Measurements from ENCODE around the gene PTGS2. TPM values are rescaled to one million over a fixed set of nuclear protein-coding genes. Genes with fewer than 3 reads are reported as not detected.

Gene PTGS2
- total RNA-seq, 1 experiment from 2014 or later: 0.37 TPM

DNA sequence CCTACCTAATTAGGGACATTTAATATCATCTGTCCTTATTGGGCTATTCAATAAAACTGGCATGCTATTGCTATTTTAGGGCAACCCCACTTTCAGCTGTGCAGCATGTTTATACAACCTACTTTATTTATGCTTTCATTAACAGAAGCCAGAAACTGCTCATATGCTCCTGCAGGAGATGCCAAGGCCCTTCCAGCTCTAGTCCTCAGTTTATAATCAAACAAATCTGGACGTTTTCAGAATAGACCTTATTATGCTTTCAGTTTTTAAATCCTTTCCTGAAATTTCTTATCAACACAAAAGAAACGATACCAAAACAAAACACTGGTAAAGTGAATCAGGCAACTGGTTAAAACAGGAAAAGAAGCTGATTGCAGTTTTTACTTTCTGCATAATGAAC is 53.2 kb downstream of the PTGS2 start:
- Mint-ChIP-seq H3K4me1 (peaks cover 2% of the 10 kb centered on the region in 2 experiments; a peak in 1 of 4 replicates), H3K27me3 (ENCODE audit: low read depth) (no peaks in the 10 kb centered on the region), H3K36me3 (ENCODE audit: insufficient read depth in 1 of 3, low read depth in 3 of 3) (no peaks in the 10 kb centered on the region), H3K27ac (no peak overlapping the region), H3K9me3 (no peaks in the 10 kb centered on the region), H3K4me3 (no peak overlapping the region)
- Histone ChIP-seq H2BK120ac (ENCODE audit: low read depth, low read length, poor library complexity, severe bottlenecking) (no peak overlapping the region), H4K5ac (ENCODE audit: insufficient read length, low read depth, low read length) (no peak overlapping the region), H2BK12ac (ENCODE audit: insufficient read length, low read depth, low read length) (no peak overlapping the region), H3K18ac (ENCODE audit: insufficient read length, low read depth, low read length) (no peak overlapping the region), H3K9me3 (ENCODE audit: control insufficient read depth, low read depth, low read length) (no peaks in the 10 kb centered on the region), H3K56ac (ENCODE audit: insufficient read length, low read depth, low read length) (no peak overlapping the region), H2BK5ac (ENCODE audit: insufficient read length, low read length) (no peak overlapping the region), H2AK5ac (ENCODE audit: insufficient read length, low read length) (no peak overlapping the region), H4K20me1 (ENCODE audit: control insufficient read depth, insufficient read depth, insufficient read length) (no peaks in the 10 kb centered on the region), H2BK15ac (ENCODE audit: low read depth, low read length) (no peak overlapping the region), H3K27me3 (ENCODE audit: insufficient read depth, low read length) (no peaks in the 10 kb centered on the region), H3K79me2 (ENCODE audit: insufficient read depth, low read length) (no peaks in the 10 kb centered on the region), H3K9ac (ENCODE audit: extremely low read depth, insufficient read length, low read length) (no peak overlapping the region), H4K91ac (ENCODE audit: insufficient read length, low read depth, low read length) (no peak overlapping the region), H3K27ac (ENCODE audit: insufficient read length, low read depth, low read length) (no peak overlapping the region), H3K4me1 (ENCODE audit: insufficient read depth, low read length) (no peaks in the 10 kb centered on the region), H3K23me2 (ENCODE audit: insufficient read length, low read depth, low read length, poor library complexity, severe bottlenecking) (no peaks in the 10 kb centered on the region), H3K23ac (ENCODE audit: insufficient read length, low read depth, low read length) (no peak overlapping the region), H4K8ac (replicated peaks; ENCODE audit: insufficient read length, low read depth, low read length) (no peak overlapping the region), H3K14ac (ENCODE audit: insufficient read depth, low read length) (no peak overlapping the region), H2BK20ac (ENCODE audit: low read depth, low read length, poor library complexity, severe bottlenecking) (no peak overlapping the region), H3K4ac (ENCODE audit: low read depth, low read length) (no peak overlapping the region), H2AFZ (ENCODE audit: low read length) (no peak overlapping the region), H3K79me1 (ENCODE audit: insufficient read depth, low read depth, low read length, poor library complexity, severe bottlenecking) (no peaks in the 10 kb centered on the region), H3T11ph (ENCODE audit: low read length) (no peak overlapping the region), H3K4me2 (ENCODE audit: insufficient read depth, insufficient read length, low read length) (no peak overlapping the region)
- WGBS (ENCODE audit: extremely low coverage, insufficient read length, low lambda C conversion rate): no CpG with 5 or more reads among the region's 2 CpGs
- TF ChIP-seq, protein P1, sequence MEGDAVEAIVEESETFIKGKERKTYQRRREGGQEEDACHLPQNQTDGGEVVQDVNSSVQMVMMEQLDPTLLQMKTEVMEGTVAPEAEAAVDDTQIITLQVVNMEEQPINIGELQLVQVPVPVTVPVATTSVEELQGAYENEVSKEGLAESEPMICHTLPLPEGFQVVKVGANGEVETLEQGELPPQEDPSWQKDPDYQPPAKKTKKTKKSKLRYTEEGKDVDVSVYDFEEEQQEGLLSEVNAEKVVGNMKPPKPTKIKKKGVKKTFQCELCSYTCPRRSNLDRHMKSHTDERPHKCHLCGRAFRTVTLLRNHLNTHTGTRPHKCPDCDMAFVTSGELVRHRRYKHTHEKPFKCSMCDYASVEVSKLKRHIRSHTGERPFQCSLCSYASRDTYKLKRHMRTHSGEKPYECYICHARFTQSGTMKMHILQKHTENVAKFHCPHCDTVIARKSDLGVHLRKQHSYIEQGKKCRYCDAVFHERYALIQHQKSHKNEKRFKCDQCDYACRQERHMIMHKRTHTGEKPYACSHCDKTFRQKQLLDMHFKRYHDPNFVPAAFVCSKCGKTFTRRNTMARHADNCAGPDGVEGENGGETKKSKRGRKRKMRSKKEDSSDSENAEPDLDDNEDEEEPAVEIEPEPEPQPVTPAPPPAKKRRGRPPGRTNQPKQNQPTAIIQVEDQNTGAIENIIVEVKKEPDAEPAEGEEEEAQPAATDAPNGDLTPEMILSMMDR (conservative IDR thresholded peaks at IDR 0.05): no peak
- DNase-seq: no peak
